OCI-LY3 (cell line): ENCODE measurements around the gene HDGFL2.

Experiments
- CTCF ChIP-seq: fragments of 200-600, 300-600 bp; sonication (generic); IDR thresholded peaks from 2 replicates; pipeline ENCODE4 v1.5.1; 2014; ENCODE audit warnings: antibody characterized with exemption, low read length, low read depth
- EZH2phosphoT487 ChIP-seq: fragments of 200-600 bp; shearing (Covaris generic); IDR thresholded peaks from 2 replicates; pipeline ENCODE4 v1.6.1; 2018; ENCODE audit warnings: antibody characterized with exemption, mixed run types, low read depth

GRCh38 chr19:4464815-4465581, 7.1 kb upstream of the HDGFL2 start:
- TF ChIP-seq EZH2phosphoT487 (no peak), CTCF (no peak)
